GDM1 (cell line): ENCODE measurements around the gene TMEM74B.

Experiments used
- DNase-seq: peaks from one replicate; lab custom pipeline; 2025; lab: John Stamatoyannopoulos, UW

The TMEM74B gene

DNA sequence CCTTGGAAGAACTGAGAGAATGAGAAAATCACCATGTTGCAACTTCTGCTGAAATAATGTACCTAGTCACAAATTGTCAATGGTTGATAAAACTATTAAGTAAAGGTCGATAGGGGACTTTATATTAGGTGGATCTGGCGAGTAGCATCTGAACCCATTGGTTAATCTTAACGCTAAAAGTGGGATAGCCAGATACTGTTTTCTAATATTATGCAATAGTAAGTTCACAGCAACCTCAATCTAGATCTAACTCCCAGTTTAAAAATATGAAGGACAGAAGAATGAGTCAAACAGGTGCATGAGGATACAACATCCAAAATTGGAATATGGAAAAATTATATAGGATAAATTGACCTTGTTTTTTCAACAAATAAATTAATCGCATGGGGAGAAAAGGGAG is 47.5 kb downstream of the TMEM74B start:
- no peak for DNase-seq

DNA sequence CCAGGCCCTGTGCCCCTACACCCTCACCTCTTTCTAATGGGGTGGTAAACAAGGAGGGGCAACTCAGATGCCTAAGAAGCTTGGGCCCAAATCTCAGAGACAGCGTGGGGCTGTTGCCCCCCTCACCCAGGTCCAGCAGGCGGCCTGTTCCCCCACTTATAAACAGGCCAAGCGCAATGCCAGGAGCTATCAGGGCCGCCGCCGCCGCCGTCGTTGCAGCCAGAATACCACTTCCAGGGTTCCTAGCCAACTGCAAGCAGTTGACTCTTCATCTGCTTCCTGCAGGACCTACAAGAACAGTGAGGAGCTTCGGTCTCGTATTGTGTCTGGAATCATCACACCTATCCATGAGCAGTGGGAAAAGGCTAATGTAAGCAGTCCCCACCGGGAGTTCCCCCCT is 49.9 kb downstream of the TMEM74B start:
- DNase-seq: no peak

DNA sequence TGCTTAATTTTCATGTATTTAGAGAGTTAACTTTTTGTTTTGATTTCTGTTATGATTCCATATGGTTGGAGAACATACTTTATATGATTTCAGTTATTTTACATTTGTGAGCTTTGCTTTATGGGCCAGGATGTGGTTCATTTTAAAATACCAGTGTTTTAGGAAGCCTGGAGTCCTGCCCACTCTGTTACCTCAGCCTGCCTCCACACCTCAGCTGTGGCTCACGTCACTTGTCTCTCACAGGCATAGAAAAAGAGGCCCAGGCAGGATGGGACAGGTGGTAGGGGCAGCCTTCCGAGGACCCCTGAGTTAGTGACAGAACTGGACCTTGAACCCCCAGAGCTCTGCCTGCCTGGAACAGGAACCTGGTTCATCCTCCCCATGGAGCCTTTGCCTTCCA is 50.4 kb downstream of the TMEM74B start:
- no peak for DNase-seq

DNA sequence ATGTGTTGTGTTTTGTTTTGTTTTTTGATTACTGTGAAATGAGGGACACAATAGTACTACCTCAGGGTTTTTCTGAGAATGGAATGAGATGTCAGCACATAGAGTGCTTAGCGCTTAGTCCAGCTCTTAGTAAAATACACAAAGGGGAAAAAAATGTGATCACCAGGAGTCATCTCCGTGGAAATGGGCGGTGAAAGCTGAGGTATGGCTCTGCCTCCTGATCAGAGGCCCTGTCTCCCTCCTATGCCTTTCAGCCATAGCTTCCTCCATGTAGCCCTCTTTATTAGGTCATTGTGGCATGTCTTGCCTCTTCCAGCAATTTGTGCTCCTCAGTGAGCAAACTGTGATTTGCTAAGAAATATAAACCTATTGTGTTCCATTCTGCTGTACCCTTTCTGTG is 53.4 kb downstream of the TMEM74B start:
- no peak for DNase-seq

DNA sequence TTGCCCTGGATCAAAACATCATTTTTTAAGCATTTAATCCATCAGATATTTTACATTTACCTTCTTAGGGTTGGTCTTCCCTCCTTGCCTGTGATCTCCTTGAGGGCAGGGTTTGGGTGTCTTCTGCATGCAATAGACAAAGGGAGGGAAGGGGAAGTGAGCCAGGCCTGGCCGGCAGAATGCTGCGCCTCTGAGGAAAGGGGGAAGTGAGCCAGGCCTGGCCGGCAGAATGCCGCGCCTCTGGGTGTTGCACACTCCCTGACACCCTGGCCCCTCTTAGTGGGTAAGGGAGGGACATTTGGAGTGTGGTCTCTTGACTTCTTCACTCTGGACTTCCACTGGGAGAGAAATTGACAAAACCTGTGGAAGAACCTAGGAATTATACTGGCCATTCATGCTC is 53.9 kb downstream of the TMEM74B start:
- DNase-seq: peak; percentile 12
